ENCODE measurements around the gene MLN.

MLN gene

GRCh38 chr6:33765368-33765767 lies 38.4 kb downstream of the MLN start:
- Histone ChIP-seq H3K9me2 (replicated peaks; ENCODE audit: insufficient read depth, low read length) (no peaks in the 10 kb centered on the region), H3K27me3 (replicated peaks; ENCODE audit: insufficient read depth, low read length) (peaks cover 30% of the 10 kb centered on the region; the same call in 1 of the 2 replicates), H3K4me3 (ENCODE audit: low read length) (no peak overlapping the region), H3K9ac (ENCODE audit: low read length) (no peak overlapping the region), H3K4me1 (ENCODE audit: low read length) (no peaks in the 10 kb centered on the region), H3K27ac (ENCODE audit: low read length) (no peak overlapping the region), H3K79me2 (ENCODE audit: low read length) (no peaks in the 10 kb centered on the region), H3K9me3 (replicated peaks; ENCODE audit: insufficient read depth, low read length) (no peaks in the 10 kb centered on the region), H2AFZ (ENCODE audit: low read length) (no peak overlapping the region), H4K20me1 (ENCODE audit: insufficient read depth, low read length) (no peaks in the 10 kb centered on the region), H3K4me2 (ENCODE audit: low read depth, low read length) (no peak overlapping the region), H3K36me3 (replicated peaks; ENCODE audit: insufficient read depth, low read length) (no peaks in the 10 kb centered on the region), H3F3A (ENCODE audit: insufficient read depth, low read length) (no peaks in the 10 kb centered on the region)
- no peak for TF ChIP-seq CTCF (IDR thresholded peaks at IDR 0.05; ENCODE audit: low read length)
- TF ChIP-seq EZH2 (optimal IDR thresholded peaks at IDR 0.05; ENCODE audit: low read depth, low read length): no peak
- DNase-seq: no peak

DNA sequence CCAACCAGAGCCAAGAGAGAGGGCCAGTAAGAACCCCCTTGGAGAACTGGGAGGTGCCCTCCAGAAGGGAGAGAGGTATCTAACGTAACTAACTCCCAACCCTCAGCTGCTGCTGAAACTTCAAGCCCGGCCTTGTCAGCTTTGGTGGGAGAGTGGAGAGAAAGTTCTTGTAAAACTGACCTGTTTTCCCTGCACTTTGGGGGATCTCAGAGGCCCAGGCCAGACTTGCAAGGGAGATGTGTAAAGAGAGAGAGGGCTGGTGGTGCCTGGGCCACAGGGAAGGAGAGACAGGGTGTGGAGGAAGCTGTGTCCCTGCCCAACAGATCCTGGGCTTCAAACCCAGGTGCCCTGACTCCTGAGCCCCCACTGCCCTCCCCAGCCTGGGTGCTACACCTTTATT lies 39.8 kb downstream of the MLN start:
- TF ChIP-seq EZH2 (optimal IDR thresholded peaks at IDR 0.05; ENCODE audit: low read depth, low read length): no peak
- no peak for TF ChIP-seq EZH2phosphoT487 (IDR thresholded peaks at IDR 0.05; ENCODE audit: low read length)
- TF ChIP-seq CTCF (IDR thresholded peaks at IDR 0.05; ENCODE audit: low read length): no peak
- peaks cover 38% of the 10 kb centered on the region for H3K27me3 ChIP-seq (replicated peaks; ENCODE audit: insufficient read depth, low read length)
- no peak overlapping the region for H3K4me2 ChIP-seq (ENCODE audit: low read depth, low read length)
- no peak for DNase-seq
- H3K4me1 ChIP-seq (ENCODE audit: low read length): no peaks in the 10 kb centered on the region
- H3K27ac ChIP-seq (ENCODE audit: low read length): no peak overlapping the region
- no peaks in the 10 kb centered on the region for H3K9me3 ChIP-seq (replicated peaks; ENCODE audit: insufficient read depth, low read length)
- no peaks in the 10 kb centered on the region for H3K9me2 ChIP-seq (replicated peaks; ENCODE audit: insufficient read depth, low read length)
- no peaks in the 10 kb centered on the region for H3K79me2 ChIP-seq (ENCODE audit: low read length)
- no peak overlapping the region for H3K9ac ChIP-seq (ENCODE audit: low read length)
- no peaks in the 10 kb centered on the region for H3F3A ChIP-seq (ENCODE audit: insufficient read depth, low read length)
- H3K4me3 ChIP-seq (ENCODE audit: low read length): no peak overlapping the region
- H3K36me3 ChIP-seq (replicated peaks; ENCODE audit: insufficient read depth, low read length): no peaks in the 10 kb centered on the region
- no peak overlapping the region for H2AFZ ChIP-seq (ENCODE audit: low read length)
- H4K20me1 ChIP-seq (ENCODE audit: insufficient read depth, low read length): no peaks in the 10 kb centered on the region

DNA sequence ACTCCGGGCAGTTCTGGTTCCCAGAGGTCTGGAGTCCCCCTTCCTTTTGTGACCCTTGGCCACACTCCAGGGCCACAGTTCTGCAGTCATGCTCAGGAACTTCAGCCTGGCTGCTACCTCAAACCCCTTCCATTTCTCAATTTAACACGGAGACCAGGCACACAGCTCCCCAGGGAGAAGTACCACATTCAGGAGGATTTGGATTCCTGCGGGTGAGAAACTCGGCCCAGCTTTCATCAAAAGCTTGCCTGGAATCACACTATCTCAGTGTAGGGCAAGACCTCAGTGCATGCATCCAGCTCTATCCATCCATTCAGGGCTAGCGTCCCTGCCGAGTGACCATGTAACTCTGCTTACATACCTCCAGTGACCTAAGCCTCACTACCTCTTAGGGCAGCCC lies 40.3 kb downstream of the MLN start:
- Histone ChIP-seq H3K4me1 (ENCODE audit: low read length) (no peaks in the 10 kb centered on the region), H3K27ac (ENCODE audit: low read length) (no peak overlapping the region), H3K9ac (ENCODE audit: low read length) (no peak overlapping the region), H3K4me3 (ENCODE audit: low read length) (no peak overlapping the region), H4K20me1 (ENCODE audit: insufficient read depth, low read length) (no peaks in the 10 kb centered on the region), H3K4me2 (ENCODE audit: low read depth, low read length) (no peak overlapping the region), H3K36me3 (replicated peaks; ENCODE audit: insufficient read depth, low read length) (no peaks in the 10 kb centered on the region), H3F3A (ENCODE audit: insufficient read depth, low read length) (no peaks in the 10 kb centered on the region), H3K79me2 (ENCODE audit: low read length) (no peaks in the 10 kb centered on the region), H3K9me2 (replicated peaks; ENCODE audit: insufficient read depth, low read length) (no peaks in the 10 kb centered on the region), H2AFZ (ENCODE audit: low read length) (no peak overlapping the region), H3K27me3 (replicated peaks; ENCODE audit: insufficient read depth, low read length) (peaks cover 38% of the 10 kb centered on the region), H3K9me3 (replicated peaks; ENCODE audit: insufficient read depth, low read length) (no peaks in the 10 kb centered on the region)
- DNase-seq: no peak
- no peak for TF ChIP-seq EZH2 (optimal IDR thresholded peaks at IDR 0.05; ENCODE audit: low read depth, low read length)
- no peak for TF ChIP-seq EZH2phosphoT487 (IDR thresholded peaks at IDR 0.05; ENCODE audit: low read length)
- no peak for TF ChIP-seq CTCF (IDR thresholded peaks at IDR 0.05; ENCODE audit: low read length)
